ENCODE results near the gene MAT2B. TPM values are rescaled to one million over a fixed set of nuclear protein-coding genes. Genes with fewer than 3 reads are reported as not detected.

The MAT2B gene
- total RNA-seq, 2 donors from 2014 or later = 63.4 to 86.7 TPM

GRCh38 chr5:163509291-163509951, 4.0 kb downstream of the MAT2B start:
- Histone ChIP-seq H3K9me3 (no peaks in the 10 kb centered on the region), H3K9ac (ENCODE audit: low read depth in 2 of 2, low read length in 2 of 2) (no peak overlapping the region), H3K27me3 (no peaks in the 10 kb centered on the region), H3K4me1 (peaks cover 3% of the 10 kb centered on the region), H3K4me3 (peak overlapping the region; percentile 2), H3K36me3 (no peaks in the 10 kb centered on the region), H3K27ac (peak overlapping the region; percentile 47)
- intact Hi-C loops (cut with DNase I) = loop anchor here (5.0 kb wide), 1 partner anchor 47 kb away; the partner anchor contains the start of genes HMMR and NUDCD2
- DNase-seq = peak; percentile 52
- no peak for TF ChIP-seq CTCF (IDR thresholded peaks at IDR 0.05)

- Histone ChIP-seq H3K4me3 (no peak overlapping the region), H3K36me3 (peaks cover 7% of the 10 kb centered on the region), H3K4me1 (peaks cover 3% of the 10 kb centered on the region), H3K27me3 (no peaks in the 10 kb centered on the region), H3K9me3 (no peaks in the 10 kb centered on the region), H3K9ac (ENCODE audit: low read depth in 2 of 2, low read length in 2 of 2) (no peak overlapping the region), H3K27ac (no peak overlapping the region)
- no peak for DNase-seq
- intact Hi-C loops (cut with DNase I) = no loop called here
- no peak for TF ChIP-seq CTCF (IDR thresholded peaks at IDR 0.05)
Measured at GRCh38 chr5:163512526-163512925, 7.1 kb downstream of the MAT2B start.

- Histone ChIP-seq H3K9me3 (no peaks in the 10 kb centered on the region), H3K27ac (no peak overlapping the region), H3K4me1 (no peaks in the 10 kb centered on the region), H3K27me3 (no peaks in the 10 kb centered on the region), H3K9ac (ENCODE audit: low read depth in 2 of 2, low read length in 2 of 2) (no peak overlapping the region), H3K36me3 (no peaks in the 10 kb centered on the region), H3K4me3 (no peak overlapping the region)
- DNase-seq = no peak
- intact Hi-C loops (cut with DNase I) = no loop called here
- no peak for TF ChIP-seq CTCF (IDR thresholded peaks at IDR 0.05)
Measured at GRCh38 chr5:163525096-163525495, 19.7 kb downstream of the MAT2B start.

GRCh38 chr5:163529698-163530097, 24.3 kb downstream of the MAT2B start:
- no peak overlapping the region for H3K9ac ChIP-seq (ENCODE audit: low read depth in 2 of 2, low read length in 2 of 2)
- H3K4me3 ChIP-seq = no peak overlapping the region
- no peaks in the 10 kb centered on the region for H3K4me1 ChIP-seq
- H3K36me3 ChIP-seq = no peaks in the 10 kb centered on the region
- H3K27me3 ChIP-seq = no peaks in the 10 kb centered on the region
- no peak for TF ChIP-seq CTCF (IDR thresholded peaks at IDR 0.05)
- no peak overlapping the region for H3K27ac ChIP-seq
- intact Hi-C loops (cut with DNase I) = no loop called here
- no peak for DNase-seq
- no peaks in the 10 kb centered on the region for H3K9me3 ChIP-seq

- no peak overlapping the region for H3K4me3 ChIP-seq
- H3K36me3 ChIP-seq = no peaks in the 10 kb centered on the region
- H3K9ac ChIP-seq (ENCODE audit: low read depth in 2 of 2, low read length in 2 of 2) = no peak overlapping the region
- H3K9me3 ChIP-seq = no peaks in the 10 kb centered on the region
- intact Hi-C loops (cut with DNase I) = no loop called here
- H3K4me1 ChIP-seq = no peaks in the 10 kb centered on the region
- no peaks in the 10 kb centered on the region for H3K27me3 ChIP-seq
- TF ChIP-seq CTCF (IDR thresholded peaks at IDR 0.05) = no peak
- H3K27ac ChIP-seq = no peak overlapping the region
- no peak for DNase-seq
Measured at GRCh38 chr5:163531272-163531671, 25.9 kb downstream of the MAT2B start.

Measured in colonic mucosa (tissue), 4 donors.